IMR-90 (cell line): ENCODE data around the gene KIF6. TPM values are rescaled to one million over a fixed set of nuclear protein-coding genes. Genes with fewer than 3 reads are reported as not detected.

Source experiments
- ATAC-seq: fragments of 200-7000 bp; cut with Tn5 transposase; 2 replicates; pipeline ENCODE4 v1.9.1; 2020; ENCODE audit warnings: low read depth, mild to moderate bottlenecking, moderate library complexity
- BruUV-seq: library from RNA; stranded (reverse); fragments of 400-500 nt; replicated peaks from 2 replicates; lab custom pipeline; 2021; lab: Mats Ljungman, UMichigan
- CTCF ChIA-PET: fragments of 300-600 bp; formaldehyde crosslinking; extraction: SDS; loops from one replicate; lab custom pipeline; 2021; ENCODE audit warnings: antibody characterized with exemption; lab: Yijun Ruan, JAX
- POLR2A ChIA-PET: fragments of 300-600 bp; sonication (Branson Sonifier 250); formaldehyde crosslinking; loops from one replicate; lab custom pipeline; 2022; ENCODE audit warnings: antibody characterized with exemption; ENCODE audit not compliant: unreplicated experiment; lab: Charles Lee
- DNase-seq: peaks from one replicate; pipeline ENCODE4 v3.0.0; 2013
- H2AFZ ChIP-seq: replicated peaks from 2 replicates; pipeline ENCODE3; 2013; ENCODE audit warnings: low read length, mild to moderate bottlenecking; ENCODE audit not compliant: poor library complexity
- H2AK5ac ChIP-seq: 2 replicates; pipeline ENCODE4 v1.6.1; 2013; ENCODE audit warnings: low read depth, low read length, inconsistent platforms
- H2AK9ac ChIP-seq: replicated peaks from 2 replicates; pipeline ENCODE3; 2013; ENCODE audit warnings: mild to moderate bottlenecking, low read depth, low read length, moderate library complexity; ENCODE audit not compliant: poor library complexity
- H2BK120ac ChIP-seq: 2 replicates; pipeline ENCODE4 v1.6.1; 2013; ENCODE audit warnings: low read depth, low read length, inconsistent platforms
- H2BK15ac ChIP-seq: 3 replicates; pipeline ENCODE4 v1.6.1; 2013; ENCODE audit warnings: low read depth, low read length, inconsistent platforms
- H2BK20ac ChIP-seq: 2 replicates; pipeline ENCODE4 v1.6.1; 2013; ENCODE audit warnings: low read depth, mild to moderate bottlenecking, inconsistent platforms, low read length, moderate library complexity
- H2BK5ac ChIP-seq: 2 replicates; pipeline ENCODE4 v1.6.1; 2013; ENCODE audit warnings: mild to moderate bottlenecking, low read depth, low read length, inconsistent platforms; ENCODE audit not compliant: poor library complexity, severe bottlenecking
- H3K14ac ChIP-seq: replicated peaks from 2 replicates; pipeline ENCODE4 v1.6.1; 2013; ENCODE audit warnings: low read depth, low read length, inconsistent platforms
- H3K18ac ChIP-seq: 2 replicates; pipeline ENCODE4 v1.6.1; 2013; ENCODE audit warnings: low read depth, low read length, control low read depth
- H3K23ac ChIP-seq: 2 replicates; pipeline ENCODE4 v1.6.1; 2013; ENCODE audit warnings: low read depth, low read length, inconsistent platforms
- H3K27ac ChIP-seq: 2 replicates; pipeline ENCODE4 v1.5.1; 2013; ENCODE audit warnings: mild to moderate bottlenecking, control low read depth, low read length; ENCODE audit not compliant: insufficient read depth
- H3K27me3 ChIP-seq: 2 replicates; pipeline ENCODE4 v1.6.1; 2013; ENCODE audit warnings: low read length; ENCODE audit not compliant: control insufficient read depth, insufficient read depth
- H3K36me3 ChIP-seq: 2 replicates; pipeline ENCODE4 v1.6.1; 2013; ENCODE audit warnings: low read length, mixed read lengths; ENCODE audit not compliant: control insufficient read depth, insufficient read depth
- H3K4ac ChIP-seq: 2 replicates; pipeline ENCODE4 v1.6.1; 2013; ENCODE audit warnings: low read depth, low read length, inconsistent platforms
- H3K4me1 ChIP-seq: 2 replicates; pipeline ENCODE4 v1.6.1; 2013; ENCODE audit warnings: low read length, mixed read lengths; ENCODE audit not compliant: control insufficient read depth, insufficient read depth
- H3K4me2 ChIP-seq: 2 replicates; pipeline ENCODE4 v1.6.1; 2013; ENCODE audit warnings: low read depth, mild to moderate bottlenecking, control low read depth, low read length, moderate library complexity
- H3K4me3 ChIP-seq: 2 replicates; pipeline ENCODE4 v1.5.1; 2013; ENCODE audit warnings: low read depth, mild to moderate bottlenecking, control low read depth, low read length, moderate library complexity; ENCODE audit not compliant: insufficient read depth
- H3K56ac ChIP-seq: 2 replicates; pipeline ENCODE4 v1.6.1; 2013; ENCODE audit warnings: low read length, inconsistent platforms; ENCODE audit not compliant: insufficient read depth; ENCODE audit errors: extremely low read depth
- H3K79me1 ChIP-seq, 2 experiments: 2 replicates each; pipeline ENCODE4 v1.6.1; 2013; ENCODE audit warnings: low read length in 2 of 2, inconsistent platforms in 1 of 2, low read depth in 1 of 2
- H3K9ac ChIP-seq: 2 replicates; pipeline ENCODE4 v1.6.1; 2013; ENCODE audit warnings: low read depth, low read length, control low read depth
- H3K9me1 ChIP-seq: 2 replicates; pipeline ENCODE4 v1.6.1; 2013; ENCODE audit warnings: low read length, inconsistent platforms; ENCODE audit not compliant: insufficient read depth
- H3K9me3 ChIP-seq: 2 replicates; pipeline ENCODE4 v1.6.1; 2013; ENCODE audit warnings: low read length; ENCODE audit not compliant: control insufficient read depth, insufficient read depth
- H4K20me1 ChIP-seq: 2 replicates; pipeline ENCODE4 v1.6.1; 2013; ENCODE audit warnings: low read length, inconsistent platforms; ENCODE audit not compliant: insufficient read depth
- H4K5ac ChIP-seq: 2 replicates; pipeline ENCODE4 v1.6.1; 2013; ENCODE audit warnings: mild to moderate bottlenecking, low read depth, low read length, control low read depth
- H4K8ac ChIP-seq, 2 experiments: 2 replicates each; pipeline ENCODE4 v1.6.1; 2013; ENCODE audit warnings: low read depth in 2 of 2, low read length in 2 of 2, control low read depth in 1 of 2, inconsistent platforms in 1 of 2
- H4K91ac ChIP-seq: 2 replicates; pipeline ENCODE4 v1.6.1; 2013; ENCODE audit warnings: low read depth, low read length, inconsistent platforms; ENCODE audit not compliant: insufficient read depth
- CEBPB ChIP-seq: IDR thresholded peaks from 2 replicates; pipeline ENCODE4 v1.6.1; 2012; ENCODE audit warnings: low read depth, low read length, improper control_type of control experiment
- MAFK ChIP-seq: IDR thresholded peaks from 2 replicates; pipeline ENCODE4 v1.6.1; 2012; ENCODE audit warnings: low read depth, low read length, improper control_type of control experiment
- WGBS, 2 experiments: methylation state at CpG; one replicate each; pipeline versions ENCODE4 v1.1.5 to v1.1.7; 2013; ENCODE audit warnings: missing lambda C conversion rate in 2 of 2; ENCODE audit not compliant: insufficient read length in 1 of 2; ENCODE audit errors: extremely low coverage in 2 of 2; 5-methylcytosine and 5-hydroxymethylcytosine counted together
- dilution Hi-C: fragments of 300-500 bp; cut with HindIII; formaldehyde crosslinking; loops from one replicate; pipeline ENCODE4 v1.14.3; 2018; ENCODE audit warnings: low sequenced_read_pairs; ENCODE audit not compliant: unreplicated experiment
- in situ Hi-C: fragments of 300-500 bp; cut with MboI; formaldehyde crosslinking; loops from 3 replicates; pipeline ENCODE4 v1.14.3; 2019; ENCODE audit warnings: low sequenced_read_pairs, inconsistent platforms, mixed read lengths
- intact Hi-C: fragments of 100-400 bp; cut with micrococcal nuclease; formaldehyde crosslinking; loops from 2 replicates; pipeline ENCODE4 v1.10.0; 2022
- polyA plus RNA-seq, 3 experiments: library from polyadenylated mRNA; depleted of rRNA; stranded (reverse); fragments of >200 nt; gene quantifications; 2 replicates each; pipeline ENCODE4 v1.2.3, GENCODE V29; 2012; ENCODE audit warnings: low replicate concordance in 1 of 3
- total RNA-seq: library from RNA; depleted of rRNA; stranded (reverse); fragments of >200 nt; gene quantifications from 2 replicates; pipeline ENCODE4 v1.2.3, GENCODE V29; 2012

The KIF6 gene
- total and polyA plus RNA-seq, 2 of the 4 experiments (the other 2 are of a cell fraction): under 0.01 to 0.10 TPM

DNA sequence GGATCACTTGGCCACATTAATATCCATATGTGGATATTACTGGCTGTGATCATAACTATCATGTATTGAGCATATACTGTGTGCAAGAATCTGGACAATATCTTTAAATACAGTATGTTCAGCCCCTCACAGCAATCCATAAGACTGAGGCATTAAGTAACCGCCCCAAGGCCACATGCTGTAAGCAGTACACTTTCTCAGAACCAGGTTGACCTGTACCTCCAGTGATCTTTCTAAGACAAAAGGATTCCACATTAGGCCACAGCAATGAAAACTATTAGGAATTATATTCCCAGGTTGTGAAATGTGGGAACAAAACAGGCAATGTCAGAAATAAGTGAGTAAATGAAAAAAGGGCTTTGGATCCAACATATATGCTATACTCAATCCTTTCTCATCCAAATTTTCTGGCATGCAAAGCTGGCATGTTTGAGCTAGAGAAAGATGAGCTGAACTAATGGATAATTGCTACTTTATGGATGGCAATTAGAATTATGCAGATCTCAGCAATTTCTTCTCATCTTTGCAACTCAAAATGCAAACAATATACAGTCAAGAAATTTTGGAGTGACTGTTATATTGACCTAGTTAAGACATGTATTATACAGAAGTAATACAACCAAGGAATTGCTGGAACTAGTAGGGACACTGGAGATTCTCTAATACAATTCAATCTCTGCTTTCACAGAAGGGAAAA lies 86.9 kb downstream of the KIF6 start:
- Histone ChIP-seq H4K5ac (no peak overlapping the region), H3K4ac (no peak overlapping the region), H3K14ac (no peak overlapping the region), H3K4me3 (no peak overlapping the region), H2BK15ac (no peak overlapping the region), H3K27me3 (no peaks in the 10 kb centered on the region), H3K4me2 (no peak overlapping the region), H3K23ac (no peak overlapping the region), H2BK5ac (no peak overlapping the region), H2AFZ (no peak overlapping the region), H3K18ac (no peak overlapping the region), H4K20me1 (no peaks in the 10 kb centered on the region), H3K79me1 (no peaks in the 10 kb centered on the region), H3K9ac (no peak overlapping the region), H4K91ac (no peak overlapping the region), H3K9me3 (no peaks in the 10 kb centered on the region), H2BK120ac (no peak overlapping the region), H4K8ac (no peak overlapping the region), H3K9me1 (no peaks in the 10 kb centered on the region), H3K56ac (no peak overlapping the region), H3K36me3 (no peaks in the 10 kb centered on the region), H2AK9ac (no peak overlapping the region), H3K27ac (no peak overlapping the region), H2BK20ac (no peak overlapping the region), H3K4me1 (no peaks in the 10 kb centered on the region), H2AK5ac (no peak overlapping the region)
- no CpG with 5 or more reads among the region's 1 CpG for WGBS, 2 experiments
- ChIA-PET CTCF (no interaction called here), POLR2A (no interaction called here)
- no peak for DNase-seq
- TF ChIP-seq CEBPB (no peak), MAFK (peak; percentile 86)
- in situ Hi-C loops (no loop called here), dilution Hi-C loops (no loop called here), intact Hi-C loops (no loop called here)
- BruUV-seq: no TSS peak
- no peak for ATAC-seq
